HepG2 (cell line): ENCODE results near the gene TAF6. TPM values are rescaled to one million over a fixed set of nuclear protein-coding genes. Genes with fewer than 3 reads are reported as not detected.
A peak's percentile ranks its signal among the peaks of the same experiment; 100 is the strongest.

Experiments used
- AHR ChIP-seq: IDR thresholded peaks from 2 replicates; pipeline ENCODE4 v1.6.1; 2018; ENCODE audit warnings: missing genetic modification reagents, missing compliant biosample characterization
- ARNT ChIP-seq: fragments of 450-650 bp; IDR thresholded peaks from 2 replicates; pipeline ENCODE4 v1.6.1; 2017
- CBX5 ChIP-seq: sonication (generic); formaldehyde crosslinking; IDR thresholded peaks from 2 replicates; pipeline ENCODE4 v1.4.0; 2020; ENCODE audit warnings: missing genetic modification reagents, borderline replicate concordance
- CENPX ChIP-seq: sonication (generic); formaldehyde crosslinking; IDR thresholded peaks from 2 replicates; pipeline ENCODE4 v1.9.0; 2021; ENCODE audit warnings: mild to moderate bottlenecking, missing genetic modification reagents, moderate library complexity
- FOSL2 ChIP-seq: sonication (generic); formaldehyde crosslinking; IDR thresholded peaks from 2 replicates; pipeline ENCODE4 v1.4.0; 2020; ENCODE audit warnings: missing genetic modification reagents
- HMG20B ChIP-seq: conservative IDR thresholded peaks from 2 replicates; pipeline ENCODE4 v1.6.1; 2016; ENCODE audit warnings: missing genetic modification reagents, missing compliant biosample characterization
- KDM5A ChIP-seq: fragments of 200-600 bp; sonication (generic); IDR thresholded peaks from 2 replicates; pipeline ENCODE4 v1.7.0; 2018; ENCODE audit warnings: antibody characterized with exemption, mild to moderate bottlenecking, low read length, borderline replicate concordance
- PAWR ChIP-seq: sonication (generic); formaldehyde crosslinking; IDR thresholded peaks from 2 replicates; pipeline ENCODE4 v1.4.0; 2020; ENCODE audit warnings: missing genetic modification reagents, mild to moderate bottlenecking, borderline replicate concordance
- PHF8 ChIP-seq: sonication (generic); formaldehyde crosslinking; IDR thresholded peaks from 2 replicates; pipeline ENCODE4 v1.5.0; 2020; ENCODE audit warnings: missing genetic modification reagents
- RAD51 ChIP-seq: fragments of 450-650 bp; IDR thresholded peaks from 2 replicates; pipeline ENCODE4 v1.6.1; 2016; ENCODE audit warnings: borderline replicate concordance
- SNAPC2 ChIP-seq: sonication (generic); formaldehyde crosslinking; IDR thresholded peaks from 2 replicates; pipeline ENCODE4 v1.8.1; 2022; ENCODE audit warnings: mild to moderate bottlenecking, missing genetic modification reagents
- SRY ChIP-seq: sonication (generic); formaldehyde crosslinking; IDR thresholded peaks from 2 replicates; pipeline ENCODE4 v1.8.0; 2022; ENCODE audit warnings: mild to moderate bottlenecking, missing genetic modification reagents
- SUZ12 ChIP-seq: fragments of 150-350 bp; IDR thresholded peaks from 2 replicates; pipeline ENCODE4 v1.6.1; 2014; ENCODE audit warnings: low read depth, low read length
- TBP ChIP-seq: sonication (generic); formaldehyde crosslinking; IDR thresholded peaks from 2 replicates; pipeline ENCODE4 v1.5.0; 2020; ENCODE audit warnings: missing genetic modification reagents
- YY1 ChIP-seq: IDR thresholded peaks from 2 replicates; pipeline ENCODE4 v1.6.1; 2011; ENCODE audit warnings: low read length, low read depth, moderate library complexity, mild to moderate bottlenecking; ENCODE audit not compliant: insufficient read depth, insufficient replicate concordance
- ZFYVE20 ChIP-seq: sonication (generic); formaldehyde crosslinking; IDR thresholded peaks from 2 replicates; pipeline ENCODE4 v1.8.0; 2023; ENCODE audit warnings: low read depth, mild to moderate bottlenecking, moderate library complexity, missing genetic modification reagents, borderline replicate concordance
- ZNF337 ChIP-seq: sonication (generic); formaldehyde crosslinking; IDR thresholded peaks from 2 replicates; pipeline ENCODE4 v1.5.1; 2020; ENCODE audit warnings: missing genetic modification reagents, low read depth, mild to moderate bottlenecking, borderline replicate concordance
- polyA plus RNA-seq, 8 experiments: library from polyadenylated mRNA; depleted of rRNA in 3 of 8; stranded (reverse) in 7 of 8; unstranded in 1 of 8; fragments of >200 nt; fragmentation: Illumina TruSeq in 4 of 8; extraction: Trizol in 4 of 8; gene quantifications; 2 replicates each; pipeline versions ENCODE4 v1.2.1 to v1.2.3, GENCODE V29; 2011 to 2016; ENCODE audit warnings: low read depth in 4 of 8, missing spikeins in 1 of 8, mixed read lengths in 1 of 8; ENCODE audit not compliant: insufficient read depth in 1 of 8
- total RNA-seq, 5 experiments: library from RNA; depleted of rRNA; stranded (reverse); fragments of >200 nt; fragmentation: Illumina TruSeq; extraction: Trizol; gene quantifications; 2 replicates each; pipeline ENCODE4 v1.2.3, GENCODE V29; 2016; ENCODE audit warnings: low read depth in 1 of 5
- TF ChIP-seq, protein P1 (sequence below): sonication (generic); formaldehyde crosslinking; IDR thresholded peaks from 2 replicates; pipeline ENCODE4 v1.4.0; 2020; ENCODE audit warnings: missing genetic modification reagents
- TF ChIP-seq, protein P2 (sequence below): IDR thresholded peaks from 2 replicates; pipeline ENCODE4 v1.6.1; 2016
- TF ChIP-seq, protein P3 (sequence below): sonication (generic); formaldehyde crosslinking; IDR thresholded peaks from 2 replicates; pipeline ENCODE4 v1.8.1; 2023; ENCODE audit warnings: mild to moderate bottlenecking, moderate library complexity, missing genetic modification reagents
- TF ChIP-seq, protein P4 (sequence below): sonication (generic); formaldehyde crosslinking; IDR thresholded peaks from 2 replicates; pipeline ENCODE4 v1.8.1; 2023; ENCODE audit warnings: missing genetic modification reagents, mild to moderate bottlenecking, borderline replicate concordance
- TF ChIP-seq, protein P5 (sequence below): sonication (generic); formaldehyde crosslinking; IDR thresholded peaks from 2 replicates; pipeline ENCODE4; 2020; ENCODE audit warnings: missing genetic modification reagents, mild to moderate bottlenecking, borderline replicate concordance

Gene TAF6
- total and polyA plus RNA-seq, 2 of the 13 experiments (the other 11 are each of a cell fraction or from before 2014, with no cell fraction given): 12.9 to 18.8 TPM

DNA sequence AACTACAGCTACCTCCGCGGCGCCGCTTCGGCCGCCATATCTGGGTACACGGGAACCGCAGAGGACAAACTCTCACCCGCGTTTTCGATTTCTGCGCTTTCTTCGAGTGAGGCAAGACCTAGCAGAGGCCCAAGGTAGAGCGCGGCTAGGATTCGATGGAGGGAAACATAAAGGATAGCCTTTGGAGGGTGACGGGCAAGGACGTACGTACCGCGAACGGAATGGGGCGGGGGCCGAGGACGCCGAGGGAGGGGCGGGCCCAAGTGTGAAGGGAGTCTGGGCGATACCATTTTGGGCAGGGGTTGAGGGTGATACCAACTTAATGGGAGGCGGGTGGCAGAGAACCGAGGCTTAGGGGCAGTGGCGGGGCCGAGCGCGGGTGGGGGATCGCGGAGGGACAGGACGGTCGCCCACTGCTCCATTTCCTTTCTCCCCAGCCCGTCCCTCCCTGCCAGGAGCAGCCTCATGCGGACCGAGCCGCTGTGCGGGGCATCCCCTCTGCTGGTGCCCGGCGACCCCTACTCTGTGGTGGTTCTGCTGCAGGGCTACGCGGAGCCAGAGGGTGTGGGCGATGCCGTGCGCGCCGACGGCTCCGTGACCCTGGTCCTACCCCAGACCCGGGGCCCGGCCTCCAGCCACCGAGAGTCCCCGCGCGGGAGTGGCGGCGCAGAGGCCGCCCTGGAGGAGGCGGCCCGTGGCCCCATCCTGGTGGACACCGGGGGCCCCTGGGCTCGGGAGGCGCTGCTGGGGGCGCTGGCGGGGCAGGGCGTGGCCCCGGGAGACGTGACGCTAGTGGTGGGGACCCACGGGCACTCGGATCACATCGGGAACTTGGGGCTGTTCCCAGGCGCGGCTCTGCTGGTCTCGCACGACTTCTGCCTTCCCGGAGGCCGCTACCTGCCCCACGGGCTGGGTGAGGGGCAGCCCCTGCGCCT is 8.0 kb upstream of the TAF6 start, which contains the start of gene MBLAC1 (continued):
- TF ChIP-seq ZNF337 (CRISPR knock-in tag) (no peak), TBP (CRISPR knock-in tag) (peak; percentile 42; the same call in 1 of the 2 replicates), CBX5 (no peak), RAD51 (no peak), PHF8 (CRISPR knock-in tag) (peak; percentile 82), KDM5A (peak; percentile 61; the same call in 1 of the 2 replicates), ZFYVE20 (no peak), HMG20B (no peak), AHR (CRISPR knock-in tag) (no peak), CENPX (CRISPR knock-in tag) (no peak), ARNT (no peak), SRY (CRISPR knock-in tag) (no peak; the same call in 1 of the 2 replicates), SUZ12 (no peak), YY1 (peak; percentile 92), SNAPC2 (CRISPR knock-in tag) (no peak; the same call in 1 of the 2 replicates), FOSL2 (CRISPR knock-in tag) (no peak; the same call in 1 of the 2 replicates), PAWR (no peak)
- TF ChIP-seq, protein P1, sequence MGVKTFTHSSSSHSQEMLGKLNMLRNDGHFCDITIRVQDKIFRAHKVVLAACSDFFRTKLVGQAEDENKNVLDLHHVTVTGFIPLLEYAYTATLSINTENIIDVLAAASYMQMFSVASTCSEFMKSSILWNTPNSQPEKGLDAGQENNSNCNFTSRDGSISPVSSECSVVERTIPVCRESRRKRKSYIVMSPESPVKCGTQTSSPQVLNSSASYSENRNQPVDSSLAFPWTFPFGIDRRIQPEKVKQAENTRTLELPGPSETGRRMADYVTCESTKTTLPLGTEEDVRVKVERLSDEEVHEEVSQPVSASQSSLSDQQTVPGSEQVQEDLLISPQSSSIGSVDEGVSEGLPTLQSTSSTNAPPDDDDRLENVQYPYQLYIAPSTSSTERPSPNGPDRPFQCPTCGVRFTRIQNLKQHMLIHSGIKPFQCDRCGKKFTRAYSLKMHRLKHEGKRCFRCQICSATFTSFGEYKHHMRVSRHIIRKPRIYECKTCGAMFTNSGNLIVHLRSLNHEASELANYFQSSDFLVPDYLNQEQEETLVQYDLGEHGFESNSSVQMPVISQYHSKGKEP (CRISPR knock-in tag): no peak
- TF ChIP-seq, protein P2, sequence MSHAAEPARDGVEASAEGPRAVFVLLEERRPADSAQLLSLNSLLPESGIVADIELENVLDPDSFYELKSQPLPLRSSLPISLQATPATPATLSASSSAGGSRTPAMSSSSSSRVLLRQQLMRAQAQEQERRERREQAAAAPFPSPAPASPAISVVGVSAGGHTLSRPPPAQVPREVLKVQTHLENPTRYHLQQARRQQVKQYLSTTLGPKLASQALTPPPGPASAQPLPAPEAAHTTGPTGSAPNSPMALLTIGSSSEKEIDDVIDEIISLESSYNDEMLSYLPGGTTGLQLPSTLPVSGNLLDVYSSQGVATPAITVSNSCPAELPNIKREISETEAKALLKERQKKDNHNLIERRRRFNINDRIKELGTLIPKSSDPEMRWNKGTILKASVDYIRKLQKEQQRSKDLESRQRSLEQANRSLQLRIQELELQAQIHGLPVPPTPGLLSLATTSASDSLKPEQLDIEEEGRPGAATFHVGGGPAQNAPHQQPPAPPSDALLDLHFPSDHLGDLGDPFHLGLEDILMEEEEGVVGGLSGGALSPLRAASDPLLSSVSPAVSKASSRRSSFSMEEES (CRISPR knock-in tag): no peak
- TF ChIP-seq, protein P3, sequence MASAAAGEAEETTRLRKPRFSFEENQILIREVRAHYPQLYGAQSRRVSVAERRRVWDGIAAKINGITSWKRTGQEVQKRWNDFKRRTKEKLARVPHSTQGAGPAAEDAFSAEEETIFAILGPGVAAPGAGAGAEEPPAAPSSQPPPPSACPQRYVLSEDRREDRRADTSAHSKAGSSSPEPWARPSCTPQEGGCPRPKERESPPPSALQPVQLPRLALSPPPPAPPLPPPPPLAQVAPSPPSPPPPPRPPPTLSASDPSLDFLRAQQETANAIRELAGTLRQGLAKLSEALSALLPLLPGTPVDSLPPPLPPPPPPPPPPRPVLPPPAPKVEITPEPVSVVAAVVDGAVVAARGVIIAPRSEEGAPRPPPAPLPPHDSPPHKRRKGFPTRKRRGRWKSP (CRISPR knock-in tag): peak; percentile 63; the same call in 1 of the 2 replicates
- TF ChIP-seq, protein P4, sequence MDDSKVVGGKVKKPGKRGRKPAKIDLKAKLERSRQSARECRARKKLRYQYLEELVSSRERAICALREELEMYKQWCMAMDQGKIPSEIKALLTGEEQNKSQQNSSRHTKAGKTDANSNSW (CRISPR knock-in tag): 0 out of 2 replicates have a peak, but pooled peaks have one; percentile 56
- TF ChIP-seq, protein P5, sequence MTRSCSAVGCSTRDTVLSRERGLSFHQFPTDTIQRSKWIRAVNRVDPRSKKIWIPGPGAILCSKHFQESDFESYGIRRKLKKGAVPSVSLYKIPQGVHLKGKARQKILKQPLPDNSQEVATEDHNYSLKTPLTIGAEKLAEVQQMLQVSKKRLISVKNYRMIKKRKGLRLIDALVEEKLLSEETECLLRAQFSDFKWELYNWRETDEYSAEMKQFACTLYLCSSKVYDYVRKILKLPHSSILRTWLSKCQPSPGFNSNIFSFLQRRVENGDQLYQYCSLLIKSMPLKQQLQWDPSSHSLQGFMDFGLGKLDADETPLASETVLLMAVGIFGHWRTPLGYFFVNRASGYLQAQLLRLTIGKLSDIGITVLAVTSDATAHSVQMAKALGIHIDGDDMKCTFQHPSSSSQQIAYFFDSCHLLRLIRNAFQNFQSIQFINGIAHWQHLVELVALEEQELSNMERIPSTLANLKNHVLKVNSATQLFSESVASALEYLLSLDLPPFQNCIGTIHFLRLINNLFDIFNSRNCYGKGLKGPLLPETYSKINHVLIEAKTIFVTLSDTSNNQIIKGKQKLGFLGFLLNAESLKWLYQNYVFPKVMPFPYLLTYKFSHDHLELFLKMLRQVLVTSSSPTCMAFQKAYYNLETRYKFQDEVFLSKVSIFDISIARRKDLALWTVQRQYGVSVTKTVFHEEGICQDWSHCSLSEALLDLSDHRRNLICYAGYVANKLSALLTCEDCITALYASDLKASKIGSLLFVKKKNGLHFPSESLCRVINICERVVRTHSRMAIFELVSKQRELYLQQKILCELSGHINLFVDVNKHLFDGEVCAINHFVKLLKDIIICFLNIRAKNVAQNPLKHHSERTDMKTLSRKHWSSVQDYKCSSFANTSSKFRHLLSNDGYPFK (CRISPR knock-in tag): peak; percentile 64; the same call in 1 of the 2 replicates
